Activated CD4-positive, alpha-beta T cell treated with anti-CD3 and anti-CD28 coated beads for 48 hours (primary cell): ENCODE data around the gene A1CF.
"Not testable (repeated sequence)": the region's sequence is repeated elsewhere in the genome, so short reads cannot be mapped to it uniquely, and the experiment has no call there.

Source experiments
- DNase-seq: peaks from one replicate; pipeline ENCODE4 v3.0.0-alpha.2; 2020

A1CF gene, protein sequence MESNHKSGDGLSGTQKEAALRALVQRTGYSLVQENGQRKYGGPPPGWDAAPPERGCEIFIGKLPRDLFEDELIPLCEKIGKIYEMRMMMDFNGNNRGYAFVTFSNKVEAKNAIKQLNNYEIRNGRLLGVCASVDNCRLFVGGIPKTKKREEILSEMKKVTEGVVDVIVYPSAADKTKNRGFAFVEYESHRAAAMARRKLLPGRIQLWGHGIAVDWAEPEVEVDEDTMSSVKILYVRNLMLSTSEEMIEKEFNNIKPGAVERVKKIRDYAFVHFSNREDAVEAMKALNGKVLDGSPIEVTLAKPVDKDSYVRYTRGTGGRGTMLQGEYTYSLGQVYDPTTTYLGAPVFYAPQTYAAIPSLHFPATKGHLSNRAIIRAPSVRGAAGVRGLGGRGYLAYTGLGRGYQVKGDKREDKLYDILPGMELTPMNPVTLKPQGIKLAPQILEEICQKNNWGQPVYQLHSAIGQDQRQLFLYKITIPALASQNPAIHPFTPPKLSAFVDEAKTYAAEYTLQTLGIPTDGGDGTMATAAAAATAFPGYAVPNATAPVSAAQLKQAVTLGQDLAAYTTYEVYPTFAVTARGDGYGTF

DNA sequence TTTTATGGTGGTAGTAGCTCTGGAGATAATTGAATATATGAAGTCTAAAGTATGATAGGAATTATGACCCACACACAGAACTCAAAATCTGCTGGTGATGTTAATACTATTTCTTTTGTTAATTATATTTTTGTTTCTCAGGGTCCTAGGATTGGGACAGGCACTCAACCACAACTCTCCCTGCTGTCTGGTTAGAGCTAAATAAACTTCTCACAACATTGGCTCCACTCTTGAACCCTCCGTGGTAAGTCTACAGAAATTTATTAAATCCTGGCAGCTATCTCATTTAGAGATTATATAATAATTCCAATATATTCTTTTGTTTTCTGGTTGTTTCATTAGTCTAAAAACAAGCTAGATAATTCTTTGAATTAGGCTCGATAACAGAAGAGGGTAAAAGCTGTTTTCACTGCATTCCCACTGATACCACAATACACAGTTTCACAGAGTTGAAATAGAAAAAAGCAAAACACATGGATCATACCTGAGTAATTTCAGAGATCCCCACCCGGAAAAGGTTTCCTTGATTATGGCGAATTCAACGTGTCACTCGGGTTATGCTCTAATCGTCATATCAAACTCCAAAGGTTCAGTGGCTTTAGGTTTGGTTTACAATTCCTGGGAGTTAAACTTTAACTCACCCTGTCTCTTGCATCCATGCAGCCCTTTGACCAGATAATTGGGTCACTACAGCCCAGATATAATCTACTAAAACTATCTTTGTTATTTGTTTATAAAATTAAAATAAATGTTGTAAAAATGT is at the start of gene A1CF:
TSS of gene A1CF (minus strand) at position 531 of the 763 bp plus-strand sequence. CDS start 25,687 bp downstream, outside the sequence.
- no peak for DNase-seq

DNA sequence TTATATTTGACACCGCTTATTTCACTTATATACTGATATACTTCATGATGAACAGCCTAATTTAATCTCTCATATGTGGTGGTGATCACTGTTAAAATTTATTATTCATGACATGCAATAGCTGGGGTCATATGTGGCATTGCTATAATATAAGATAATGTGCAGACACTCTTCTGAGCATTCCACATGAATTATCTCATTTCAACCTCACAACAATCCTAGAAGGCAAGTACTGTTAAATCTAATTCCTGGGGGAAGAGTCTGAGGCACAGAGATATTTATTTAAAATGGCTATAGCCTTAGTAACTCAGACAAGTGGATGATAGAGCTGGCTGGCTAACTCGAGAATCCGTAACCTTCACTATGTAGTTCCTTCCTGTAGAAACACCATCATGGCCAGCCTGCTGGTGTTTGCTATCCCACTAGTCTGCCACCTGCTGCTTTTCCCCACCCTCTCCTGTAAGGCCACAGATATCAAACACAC is 46.6 kb upstream of the A1CF start:
- no peak for DNase-seq

- no peak for DNase-seq
These were observed 44.2 kb upstream of the A1CF start for GRCh38 chr10:50929670-50930069.

- DNase-seq, result no peak
These were observed 42.7 kb upstream of the A1CF start for GRCh38 chr10:50928190-50928552.

GRCh38 chr10:50927522-50928189 is 42.2 kb upstream of the A1CF start:
- no peak for DNase-seq

- DNase-seq, result not testable (repeated sequence)
These were observed 38.0 kb upstream of the A1CF start for GRCh38 chr10:50923471-50923870.

GRCh38 chr10:50919010-50919409 is 33.6 kb upstream of the A1CF start:
- DNase-seq, result no peak

GRCh38 chr10:50918529-50918928 is 33.1 kb upstream of the A1CF start:
- no peak for DNase-seq

DNA sequence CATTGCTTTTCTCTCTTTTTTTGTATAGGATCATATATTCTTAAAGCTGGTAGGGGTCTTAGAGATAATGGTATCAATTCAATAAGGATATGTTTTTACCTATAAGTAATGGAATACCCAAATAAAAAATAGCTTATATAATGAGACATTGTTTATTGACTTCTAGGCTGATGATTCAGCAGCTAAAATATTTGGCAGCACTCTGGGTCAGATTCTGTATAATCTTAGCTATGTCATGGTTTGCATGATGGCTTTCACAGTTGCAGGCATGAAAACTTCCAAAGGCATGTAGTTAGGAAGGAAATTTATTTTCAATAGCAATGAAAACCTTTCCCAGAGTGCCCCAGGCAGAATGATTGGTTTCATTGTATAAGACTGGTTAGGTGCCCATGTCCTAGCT is 32.1 kb upstream of the A1CF start:
- DNase-seq, result no peak

DNA sequence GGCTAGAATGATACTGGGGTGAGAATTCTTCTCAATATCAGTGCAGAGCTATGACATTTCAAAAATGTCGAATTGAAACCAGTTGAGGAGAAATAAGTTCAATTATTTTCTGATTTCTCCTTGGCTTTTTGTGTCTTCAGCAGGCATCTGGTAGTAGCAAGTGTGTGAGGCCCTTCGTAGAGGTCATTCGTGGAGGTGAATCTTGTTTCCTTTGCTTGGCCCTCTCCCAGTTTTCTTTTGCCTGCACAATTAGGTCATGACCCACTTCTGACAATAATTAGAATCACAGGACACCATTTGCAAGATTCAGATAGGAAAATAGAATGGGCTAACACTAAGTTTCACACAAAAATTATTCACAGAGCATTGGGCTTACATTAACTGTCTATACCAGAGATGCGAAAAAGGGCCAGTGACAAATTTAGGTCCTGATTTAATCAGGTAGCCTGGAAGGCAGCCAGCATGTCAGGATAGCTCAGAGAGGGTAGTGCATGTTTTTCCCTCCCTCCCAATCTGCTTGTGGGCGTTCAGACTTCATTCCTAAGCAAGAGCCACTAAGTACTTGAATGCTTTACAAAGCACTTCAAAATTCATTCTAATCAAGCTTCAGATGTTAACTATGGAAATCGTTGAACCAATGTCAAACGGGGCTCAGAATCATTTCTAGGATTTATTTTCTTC is 24.0 kb upstream of the A1CF start:
- DNase-seq, result no peak

DNA sequence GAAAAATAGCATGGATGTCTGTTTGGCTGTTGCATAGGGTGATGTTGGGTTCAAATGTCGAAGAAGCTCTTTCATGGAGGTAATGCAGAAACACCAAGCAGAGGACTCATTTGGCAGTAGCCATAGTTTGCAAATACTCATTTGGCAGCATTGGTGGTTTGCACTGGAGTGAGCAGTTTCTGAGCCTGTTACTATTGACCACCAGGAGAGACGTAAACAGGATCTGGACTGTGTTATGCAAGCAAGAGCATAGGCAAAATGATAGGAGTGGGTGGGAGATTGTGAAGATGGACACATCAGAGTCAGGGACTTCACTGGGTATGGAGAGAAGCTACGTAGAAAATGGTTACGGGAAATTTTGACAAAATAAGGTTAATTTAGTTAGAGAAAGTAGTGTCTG is 22.9 kb upstream of the A1CF start:
- DNase-seq, result no peak

DNA sequence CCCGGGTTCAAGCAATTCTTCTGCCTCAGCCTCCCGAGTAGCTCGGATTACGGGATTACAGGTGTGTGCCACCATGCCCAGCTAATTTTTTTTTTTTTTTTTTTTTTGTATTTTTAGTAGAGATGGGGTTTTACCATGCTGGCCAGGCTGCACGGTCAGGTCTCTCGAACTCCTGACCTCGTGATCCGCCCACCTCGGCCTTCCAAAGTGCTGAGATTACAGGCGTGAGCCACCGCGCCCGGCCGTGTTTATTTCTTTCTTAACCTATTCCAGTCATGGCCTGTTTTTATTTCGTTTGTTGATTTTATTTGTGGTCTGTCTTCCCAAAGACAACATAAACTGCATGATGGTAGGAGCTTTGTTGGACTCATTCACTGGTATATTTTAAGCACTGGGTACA is 20.4 kb upstream of the A1CF start:
- DNase-seq, result not testable (repeated sequence)

DNA sequence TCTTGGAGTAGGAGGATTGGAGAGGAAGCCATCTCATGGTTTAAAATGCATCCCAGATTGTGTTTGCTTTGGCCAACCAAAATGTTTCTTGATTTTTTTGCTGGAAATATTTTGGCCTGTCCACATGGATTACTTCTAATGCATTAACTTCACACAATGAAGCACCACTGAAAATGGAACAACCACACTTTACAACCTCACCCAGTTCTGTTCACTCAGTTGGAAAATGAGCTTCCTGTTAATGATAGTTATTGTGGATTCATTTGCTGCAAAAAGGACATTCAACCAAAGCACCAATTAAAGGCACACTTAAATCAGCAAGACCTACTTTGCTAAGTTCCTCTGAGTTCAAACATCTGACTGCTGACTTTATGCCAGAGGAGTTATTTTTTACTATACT is 11.3 kb upstream of the A1CF start:
- DNase-seq, result no peak

GRCh38 chr10:50894312-50894711 is 8.9 kb upstream of the A1CF start:
- no peak for DNase-seq

DNA sequence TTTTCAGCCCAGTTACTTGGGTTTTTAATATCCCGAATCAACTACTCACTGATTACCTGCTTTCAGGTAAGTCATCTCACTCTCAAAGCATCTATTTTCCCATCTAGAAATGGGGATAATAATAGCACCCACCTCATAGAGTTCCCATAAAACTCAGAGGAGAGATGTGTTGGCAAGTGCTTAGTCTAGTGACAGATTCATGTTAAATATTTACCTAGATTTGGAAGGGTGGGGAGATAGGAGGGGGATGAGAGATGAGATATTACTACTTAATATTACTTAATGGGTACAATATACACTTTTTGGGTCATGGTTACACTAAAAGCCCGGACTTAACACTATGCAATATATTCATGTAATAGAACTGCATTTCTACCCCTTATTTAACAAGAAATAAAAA is 7.0 kb upstream of the A1CF start:
- DNase-seq, result no peak

GRCh38 chr10:50884302-50884701 is 1.1 kb downstream of the A1CF start:
- no peak for DNase-seq

DNA sequence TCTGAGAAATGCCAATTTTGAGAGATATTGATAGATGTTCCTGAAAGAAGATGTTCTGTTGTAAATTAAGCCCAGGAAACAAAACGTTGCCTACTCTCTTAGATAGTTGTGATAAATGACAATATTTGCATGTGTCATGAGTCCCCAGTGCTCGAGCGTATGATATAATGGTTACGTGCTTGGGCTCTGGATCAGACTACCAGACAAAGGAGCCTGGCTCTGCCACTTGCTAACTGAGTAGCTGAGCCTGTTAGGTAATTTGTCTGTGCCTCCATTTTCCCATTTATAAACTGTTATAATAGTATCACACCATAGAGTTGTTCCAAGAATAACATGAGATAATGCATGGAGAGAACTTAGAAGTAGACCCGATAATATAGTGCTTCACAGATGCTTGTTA is 1.8 kb downstream of the A1CF start:
- DNase-seq, result no peak

- no peak for DNase-seq
These were observed 2.9 kb downstream of the A1CF start for GRCh38 chr10:50882540-50882983.

DNA sequence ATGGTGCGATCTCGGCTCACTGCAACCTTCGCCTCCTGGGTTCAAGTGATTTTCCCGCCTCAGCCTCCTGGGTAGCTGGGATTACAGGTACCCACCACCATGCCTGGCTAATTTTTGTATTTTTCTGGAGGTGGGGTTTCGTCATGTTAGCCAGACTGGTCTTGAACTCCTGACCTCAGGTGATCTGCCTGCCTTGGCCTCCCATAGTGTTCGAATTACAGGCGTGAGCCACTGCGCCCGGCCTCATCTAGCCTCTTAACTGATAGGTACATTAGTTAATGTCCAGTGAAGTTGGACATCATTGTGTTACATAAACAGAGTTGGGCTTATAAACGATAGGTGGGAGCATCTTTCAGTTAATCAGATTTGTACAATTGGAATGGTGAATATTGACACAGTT is 4.4 kb downstream of the A1CF start:
- DNase-seq, result not testable (repeated sequence)

DNA sequence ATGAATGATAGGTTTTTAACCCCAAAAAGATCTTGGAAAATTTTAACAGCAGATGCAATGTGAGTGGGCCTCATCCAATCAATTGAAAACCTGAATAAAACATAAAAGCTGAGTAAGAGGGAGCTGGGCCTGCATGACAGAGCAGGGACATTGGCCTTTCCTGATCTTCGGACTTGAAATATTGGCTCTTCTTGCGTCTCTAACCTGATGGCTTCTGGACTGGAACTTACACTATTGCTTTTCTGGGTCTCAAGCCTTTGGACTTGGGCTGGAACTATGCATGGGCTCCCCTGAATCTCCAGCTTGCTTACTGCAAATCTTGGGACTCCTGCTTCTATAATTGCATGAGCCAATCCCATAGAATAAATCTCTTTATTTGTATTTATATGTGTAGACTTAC is 9.0 kb downstream of the A1CF start:
- no peak for DNase-seq

DNA sequence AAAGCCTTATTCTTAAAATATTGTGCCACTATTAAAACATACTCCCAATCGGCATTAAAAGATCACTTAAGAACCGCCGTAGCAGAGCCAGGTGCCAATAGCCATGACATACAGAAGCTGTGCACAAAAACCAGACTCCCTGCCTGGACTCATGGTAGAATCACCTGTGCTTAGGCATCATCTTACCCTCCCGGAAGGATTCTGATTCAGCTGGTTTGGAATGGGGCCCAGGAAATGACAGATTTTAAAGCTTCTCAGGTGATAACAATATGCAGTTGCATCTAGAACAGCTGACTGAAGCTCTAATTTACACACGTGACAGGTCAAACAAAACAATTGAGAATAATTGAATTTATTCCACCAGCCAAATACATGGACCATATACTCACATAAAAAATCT is 10.7 kb downstream of the A1CF start:
- no peak for DNase-seq

- DNase-seq, result no peak
These were observed 19.1 kb downstream of the A1CF start for GRCh38 chr10:50866317-50866716.

DNA sequence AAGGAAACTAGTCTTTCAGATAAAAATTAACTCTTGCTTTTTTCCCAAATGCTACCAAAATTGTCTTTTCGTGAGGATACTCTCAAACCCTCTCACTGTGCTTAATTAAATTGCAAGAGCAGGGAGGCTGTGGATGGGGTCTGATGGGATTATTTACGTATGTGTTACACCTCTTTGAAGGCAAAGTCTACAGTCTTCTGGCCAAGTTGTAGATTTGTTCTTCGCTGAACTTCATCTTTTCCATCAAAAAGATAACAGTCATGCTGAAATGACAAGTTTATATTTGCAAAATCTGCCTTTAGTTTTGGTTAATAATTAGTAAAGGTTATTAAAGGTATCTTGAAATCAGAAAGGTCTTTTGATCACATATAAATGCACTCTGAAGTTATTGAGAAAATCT is 22.7 kb downstream of the A1CF start:
- no peak for DNase-seq
